ENCODE measurements around the gene MCMBP.

- TF ChIP-seq EZH2phosphoT487 (IDR thresholded peaks at IDR 0.05; ENCODE audit: insufficient read depth, low read depth), result no peak
- no peak for TF ChIP-seq EZH2 (IDR thresholded peaks at IDR 0.05; ENCODE audit: insufficient read depth, poor library complexity, severe bottlenecking)
These were observed 47.2 kb upstream of the MCMBP start for GRCh38 chr10:119919826-119920225.
